Thyroid gland (tissue), 4 donors: ENCODE data around the gene TEDC1.

Experiments used
- CTCF ChIP-seq, 6 experiments: fragments of 200-600 bp in 3 of 6; fragments of 450-650 bp in 3 of 6; sonication (generic) in 3 of 6; IDR thresholded peaks; one replicate each; pipeline ENCODE4 v1.5.1; 2016 to 2019; ENCODE audit warnings: antibody characterized with exemption in 6 of 6, mild to moderate bottlenecking in 2 of 6, inconsistent platforms in 1 of 6, moderate library complexity in 1 of 6
- POLR2A ChIP-seq, 2 donors: fragments of 450-650 bp; IDR thresholded peaks; one replicate each; pipeline ENCODE4 v1.6.1; 2017; ENCODE audit warnings: antibody characterized with exemption in 2 of 2, mild to moderate bottlenecking in 2 of 2, moderate library complexity in 1 of 2

- TF ChIP-seq CTCF (IDR thresholded peaks at IDR 0.05), result no peak
- no peak for TF ChIP-seq POLR2A (IDR thresholded peaks at IDR 0.05)
These were observed 42.9 kb downstream of the TEDC1 start for GRCh38 chr14:105533811-105534498.
